Dermis blood vessel endothelial cell (primary cell): ENCODE measurements around the gene GJC3. TPM values are rescaled to one million over a fixed set of nuclear protein-coding genes. Genes with fewer than 3 reads are reported as not detected.

Experiments used
- total RNA-seq: library from RNA; depleted of rRNA; stranded (reverse); fragments of >200 nt; gene quantifications from 2 replicates; pipeline ENCODE4 v1.2.3, GENCODE V29; 2014

Gene GJC3
- total RNA-seq, 1 donor from 2014 or later = 0.51 TPM

Other genes with a start within 250 kb of the GJC3 start
- gene CYP3A5, start 249.6 kb downstream of the GJC3 start, total RNA-seq = not detected in 2 replicates
- gene CYP3A7, start 194.4 kb downstream of the GJC3 start, total RNA-seq = not detected in 2 replicates
- not detected in 2 replicates for gene CYP3A4, start 145.4 kb downstream of the GJC3 start, total RNA-seq
- gene CYP3A43, start 101.6 kb downstream of the GJC3 start, total RNA-seq = not detected in 2 replicates
- 0.34 TPM in 1 of 2 replicates, not detected in the other for gene OR2AE1, start 52.6 kb downstream of the GJC3 start, total RNA-seq
- gene TRIM4, start 10.1 kb downstream of the GJC3 start, total RNA-seq = 29.6 and 30.9 TPM in 2 replicates
- gene AZGP1, start 46.4 kb upstream of the GJC3 start, total RNA-seq = not detected in 2 replicates
- gene ZKSCAN1, start 86.0 kb upstream of the GJC3 start, total RNA-seq = 42.6 and 50.9 TPM in 2 replicates
- 9.9 and 11.2 TPM in 2 replicates for gene ZSCAN21, start 120.2 kb upstream of the GJC3 start, total RNA-seq
- gene ZNF3, start 152.1 kb upstream of the GJC3 start, total RNA-seq = 34.8 and 37.1 TPM in 2 replicates
- gene COPS6, start 159.3 kb upstream of the GJC3 start, total RNA-seq = 59.1 and 99.7 TPM in 2 replicates
- 63.3 and 138 TPM in 2 replicates for gene MCM7, start 171.8 kb upstream of the GJC3 start, total RNA-seq
- 16.8 and 24.3 TPM in 2 replicates for gene AP4M1, start 172.0 kb upstream of the GJC3 start, total RNA-seq
- 37.1 and 78.6 TPM in 2 replicates for gene TAF6, start 189.7 kb upstream of the GJC3 start, total RNA-seq
- 31.2 and 39.5 TPM in 2 replicates for gene CNPY4, start 190.0 kb upstream of the GJC3 start, total RNA-seq
- gene MBLAC1, start 197.3 kb upstream of the GJC3 start, total RNA-seq = 2.4 and 3.7 TPM in 2 replicates
- 55.1 and 133 TPM in 2 replicates for gene LAMTOR4, start 219.3 kb upstream of the GJC3 start, total RNA-seq
- 4.1 and 4.7 TPM in 2 replicates for gene TRAPPC14, start 229.1 kb upstream of the GJC3 start, total RNA-seq
- gene GAL3ST4, start 239.0 kb upstream of the GJC3 start, total RNA-seq = 0.17 and 0.88 TPM in 2 replicates
- 2.8 and 4.4 TPM in 2 replicates for gene GPC2, start 247.8 kb upstream of the GJC3 start, total RNA-seq
- gene STAG3, start 248.3 kb upstream of the GJC3 start, total RNA-seq = 0.17 and 0.23 TPM in 2 replicates